ENCODE measurements around the gene GIT2.
A peak's percentile ranks its signal among the peaks of the same experiment; 100 is the strongest.

Gene GIT2

GRCh38 chr12:109967383-109968031 is 28.7 kb downstream of the GIT2 start:
- ATAC-seq = no peak

GRCh38 chr12:109966546-109966945 is 29.6 kb downstream of the GIT2 start:
- TF ChIP-seq ZNF70 (CRISPR knock-in tag; IDR thresholded peaks at IDR 0.05) = no peak
- TF ChIP-seq, protein P1, sequence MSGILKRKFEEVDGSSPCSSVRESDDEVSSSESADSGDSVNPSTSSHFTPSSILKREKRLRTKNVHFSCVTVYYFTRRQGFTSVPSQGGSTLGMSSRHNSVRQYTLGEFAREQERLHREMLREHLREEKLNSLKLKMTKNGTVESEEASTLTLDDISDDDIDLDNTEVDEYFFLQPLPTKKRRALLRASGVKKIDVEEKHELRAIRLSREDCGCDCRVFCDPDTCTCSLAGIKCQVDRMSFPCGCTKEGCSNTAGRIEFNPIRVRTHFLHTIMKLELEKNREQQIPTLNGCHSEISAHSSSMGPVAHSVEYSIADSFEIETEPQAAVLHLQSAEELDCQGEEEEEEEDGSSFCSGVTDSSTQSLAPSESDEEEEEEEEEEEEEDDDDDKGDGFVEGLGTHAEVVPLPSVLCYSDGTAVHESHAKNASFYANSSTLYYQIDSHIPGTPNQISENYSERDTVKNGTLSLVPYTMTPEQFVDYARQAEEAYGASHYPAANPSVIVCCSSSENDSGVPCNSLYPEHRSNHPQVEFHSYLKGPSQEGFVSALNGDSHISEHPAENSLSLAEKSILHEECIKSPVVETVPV (CRISPR knock-in tag; IDR thresholded peaks at IDR 0.05) = no peak
- TF ChIP-seq PPARA (CRISPR knock-in tag; IDR thresholded peaks at IDR 0.05; ENCODE audit: borderline replicate concordance) = no peak
- TF ChIP-seq SNAI2 (CRISPR knock-in tag; IDR thresholded peaks at IDR 0.05) = no peak
- no peak for TF ChIP-seq TCF4 (CRISPR knock-in tag; IDR thresholded peaks at IDR 0.05; ENCODE audit: borderline replicate concordance)
- TF ChIP-seq RARB (CRISPR knock-in tag; IDR thresholded peaks at IDR 0.05) = no peak
- no peak for TF ChIP-seq OSR1 (CRISPR knock-in tag; IDR thresholded peaks at IDR 0.05)
- TF ChIP-seq BACH2 (CRISPR knock-in tag; IDR thresholded peaks at IDR 0.05; ENCODE audit: borderline replicate concordance) = no peak
- TF ChIP-seq GLIS3 (CRISPR knock-in tag; IDR thresholded peaks at IDR 0.05) = no peak
- no peak for TF ChIP-seq ZFP3 (CRISPR knock-in tag; IDR thresholded peaks at IDR 0.05)
- TF ChIP-seq ZNF565 (CRISPR knock-in tag; conservative IDR thresholded peaks at IDR 0.05; ENCODE audit: low read depth) = no peak
- TF ChIP-seq, protein P2, sequence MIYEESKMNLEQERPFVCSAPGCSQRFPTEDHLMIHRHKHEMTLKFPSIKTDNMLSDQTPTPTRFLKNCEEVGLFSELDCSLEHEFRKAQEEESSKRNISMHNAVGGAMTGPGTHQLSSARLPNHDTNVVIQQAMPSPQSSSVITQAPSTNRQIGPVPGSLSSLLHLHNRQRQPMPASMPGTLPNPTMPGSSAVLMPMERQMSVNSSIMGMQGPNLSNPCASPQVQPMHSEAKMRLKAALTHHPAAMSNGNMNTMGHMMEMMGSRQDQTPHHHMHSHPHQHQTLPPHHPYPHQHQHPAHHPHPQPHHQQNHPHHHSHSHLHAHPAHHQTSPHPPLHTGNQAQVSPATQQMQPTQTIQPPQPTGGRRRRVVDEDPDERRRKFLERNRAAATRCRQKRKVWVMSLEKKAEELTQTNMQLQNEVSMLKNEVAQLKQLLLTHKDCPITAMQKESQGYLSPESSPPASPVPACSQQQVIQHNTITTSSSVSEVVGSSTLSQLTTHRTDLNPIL (CRISPR knock-in tag; IDR thresholded peaks at IDR 0.05; ENCODE audit: low read depth) = no peak
- no peak for TF ChIP-seq ZNF8 (CRISPR knock-in tag; IDR thresholded peaks at IDR 0.05)
- no peak for TF ChIP-seq ZFP30 (CRISPR knock-in tag; IDR thresholded peaks at IDR 0.05)

More at GRCh38 chr12:109967383-109968031, 28.7 kb downstream of the GIT2 start:
- TF ChIP-seq ZNF8 (CRISPR knock-in tag; IDR thresholded peaks at IDR 0.05) (no peak), PPARA (CRISPR knock-in tag; IDR thresholded peaks at IDR 0.05; ENCODE audit: borderline replicate concordance) (no peak), ZNF70 (CRISPR knock-in tag; IDR thresholded peaks at IDR 0.05) (no peak), ZFP3 (CRISPR knock-in tag; IDR thresholded peaks at IDR 0.05) (no peak)
- TF ChIP-seq, protein P1 (CRISPR knock-in tag; IDR thresholded peaks at IDR 0.05) = no peak

GRCh38 chr12:109963743-109964429 is 32.3 kb downstream of the GIT2 start:
- TF ChIP-seq ZFP30 (CRISPR knock-in tag; IDR thresholded peaks at IDR 0.05) (no peak), ZFP3 (CRISPR knock-in tag; IDR thresholded peaks at IDR 0.05) (no peak), RARB (CRISPR knock-in tag; IDR thresholded peaks at IDR 0.05) (no peak), SNAI2 (CRISPR knock-in tag; IDR thresholded peaks at IDR 0.05) (no peak), BACH2 (CRISPR knock-in tag; IDR thresholded peaks at IDR 0.05; ENCODE audit: borderline replicate concordance) (no peak), ISL1 (CRISPR knock-in tag; IDR thresholded peaks at IDR 0.05) (no peak), TCF4 (CRISPR knock-in tag; IDR thresholded peaks at IDR 0.05; ENCODE audit: borderline replicate concordance) (no peak), ZNF565 (CRISPR knock-in tag; conservative IDR thresholded peaks at IDR 0.05; ENCODE audit: low read depth) (no peak), ZNF8 (CRISPR knock-in tag; IDR thresholded peaks at IDR 0.05) (no peak), GLIS3 (CRISPR knock-in tag; IDR thresholded peaks at IDR 0.05) (no peak), PPARA (CRISPR knock-in tag; IDR thresholded peaks at IDR 0.05; ENCODE audit: borderline replicate concordance) (no peak), OSR1 (CRISPR knock-in tag; IDR thresholded peaks at IDR 0.05) (no peak), CSDC2 (CRISPR knock-in tag; IDR thresholded peaks at IDR 0.05) (no peak), TSHZ2 (CRISPR knock-in tag; IDR thresholded peaks at IDR 0.05) (no peak), TOX (CRISPR knock-in tag; IDR thresholded peaks at IDR 0.05; ENCODE audit: borderline replicate concordance) (no peak)
- TF ChIP-seq, protein P2 (CRISPR knock-in tag; IDR thresholded peaks at IDR 0.05; ENCODE audit: low read depth) = no peak
- TF ChIP-seq, protein P3, sequence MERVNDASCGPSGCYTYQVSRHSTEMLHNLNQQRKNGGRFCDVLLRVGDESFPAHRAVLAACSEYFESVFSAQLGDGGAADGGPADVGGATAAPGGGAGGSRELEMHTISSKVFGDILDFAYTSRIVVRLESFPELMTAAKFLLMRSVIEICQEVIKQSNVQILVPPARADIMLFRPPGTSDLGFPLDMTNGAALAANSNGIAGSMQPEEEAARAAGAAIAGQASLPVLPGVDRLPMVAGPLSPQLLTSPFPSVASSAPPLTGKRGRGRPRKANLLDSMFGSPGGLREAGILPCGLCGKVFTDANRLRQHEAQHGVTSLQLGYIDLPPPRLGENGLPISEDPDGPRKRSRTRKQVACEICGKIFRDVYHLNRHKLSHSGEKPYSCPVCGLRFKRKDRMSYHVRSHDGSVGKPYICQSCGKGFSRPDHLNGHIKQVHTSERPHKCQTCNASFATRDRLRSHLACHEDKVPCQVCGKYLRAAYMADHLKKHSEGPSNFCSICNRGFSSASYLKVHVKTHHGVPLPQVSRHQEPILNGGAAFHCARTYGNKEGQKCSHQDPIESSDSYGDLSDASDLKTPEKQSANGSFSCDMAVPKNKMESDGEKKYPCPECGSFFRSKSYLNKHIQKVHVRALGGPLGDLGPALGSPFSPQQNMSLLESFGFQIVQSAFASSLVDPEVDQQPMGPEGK (CRISPR knock-in tag; IDR thresholded peaks at IDR 0.05; ENCODE audit: borderline replicate concordance) = no peak
- TF ChIP-seq, protein P4, sequence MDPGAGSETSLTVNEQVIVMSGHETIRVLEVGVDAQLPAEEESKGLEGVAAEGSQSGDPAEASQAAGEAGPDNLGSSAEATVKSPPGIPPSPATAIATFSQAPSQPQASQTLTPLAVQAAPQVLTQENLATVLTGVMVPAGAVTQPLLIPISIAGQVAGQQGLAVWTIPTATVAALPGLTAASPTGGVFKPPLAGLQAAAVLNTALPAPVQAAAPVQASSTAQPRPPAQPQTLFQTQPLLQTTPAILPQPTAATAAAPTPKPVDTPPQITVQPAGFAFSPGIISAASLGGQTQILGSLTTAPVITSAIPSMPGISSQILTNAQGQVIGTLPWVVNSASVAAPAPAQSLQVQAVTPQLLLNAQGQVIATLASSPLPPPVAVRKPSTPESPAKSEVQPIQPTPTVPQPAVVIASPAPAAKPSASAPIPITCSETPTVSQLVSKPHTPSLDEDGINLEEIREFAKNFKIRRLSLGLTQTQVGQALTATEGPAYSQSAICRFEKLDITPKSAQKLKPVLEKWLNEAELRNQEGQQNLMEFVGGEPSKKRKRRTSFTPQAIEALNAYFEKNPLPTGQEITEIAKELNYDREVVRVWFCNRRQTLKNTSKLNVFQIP (CRISPR knock-in tag; IDR thresholded peaks at IDR 0.05; ENCODE audit: borderline replicate concordance, low read depth) = no peak
- TF ChIP-seq, protein P1 (CRISPR knock-in tag; IDR thresholded peaks at IDR 0.05) = no peak
- peak; percentile 44; the same call in 2 of the 3 replicates for ATAC-seq

More at GRCh38 chr12:109966546-109966945, 29.6 kb downstream of the GIT2 start:
- ATAC-seq = no peak

Measured in SK-N-SH treated with all-trans-retinoic acid at 6 μM for 48 hours (cell line).